ENCODE measurements around the gene NRXN3.

The NRXN3 gene

DNA sequence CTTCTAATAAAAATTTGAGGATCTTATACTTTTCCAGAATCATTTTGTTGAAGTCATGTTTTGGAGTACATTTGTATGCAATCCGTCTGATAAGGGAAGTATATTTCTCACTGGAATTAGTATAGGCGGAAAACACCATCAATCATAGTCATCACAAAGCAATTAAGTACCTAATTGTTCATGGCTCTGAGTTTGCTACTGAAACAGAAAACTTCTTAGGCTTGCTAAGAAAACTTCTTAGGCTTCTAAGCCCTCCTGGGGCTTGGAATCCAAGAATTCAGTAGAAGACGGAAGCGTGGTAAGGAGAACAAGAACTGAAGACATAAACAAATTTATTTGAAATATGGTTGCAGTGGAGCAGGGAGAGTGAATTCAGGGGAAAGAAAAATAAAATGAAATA is 1404.9 kb downstream of the NRXN3 start:
- DNase-seq: no peak

DNA sequence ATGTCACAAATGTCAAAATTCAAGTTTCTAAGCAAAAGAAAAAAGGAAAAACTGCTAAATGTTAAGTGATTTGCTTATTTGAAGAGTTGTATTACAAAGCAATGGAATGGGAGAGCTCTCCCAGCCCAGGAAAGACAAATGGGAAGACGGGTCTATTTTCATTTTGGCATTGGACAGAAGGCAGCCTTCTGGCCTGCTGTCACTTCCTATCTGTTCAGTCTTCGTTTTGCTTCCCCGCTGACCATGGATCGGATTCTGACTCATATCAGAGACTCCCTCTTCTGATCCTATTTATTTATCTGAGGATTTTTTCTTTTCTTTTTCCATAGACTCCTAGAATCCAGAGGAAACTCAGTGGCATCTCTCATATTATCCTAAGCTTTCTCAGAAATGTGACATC is 1406.3 kb downstream of the NRXN3 start:
- no peak for DNase-seq

DNA sequence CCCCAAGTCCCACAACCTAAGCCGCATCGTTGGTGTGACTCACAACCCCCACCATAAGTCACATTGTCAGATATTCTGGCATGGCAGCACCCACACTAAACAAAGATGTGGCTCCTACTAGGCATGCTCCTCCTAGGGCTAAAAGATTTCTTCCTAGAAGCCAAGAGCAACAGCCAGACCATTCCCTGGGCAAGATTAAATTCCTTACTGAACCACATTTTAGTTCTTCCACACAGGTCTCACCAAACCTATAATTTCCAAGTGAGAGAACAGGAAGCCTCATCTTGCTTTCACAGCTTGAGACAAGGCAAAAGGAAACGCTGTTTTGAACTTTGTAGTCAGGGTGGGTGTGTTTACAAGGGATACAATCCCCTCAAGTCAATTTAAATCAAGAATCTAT is 1408.3 kb downstream of the NRXN3 start:
- DNase-seq: no peak

DNA sequence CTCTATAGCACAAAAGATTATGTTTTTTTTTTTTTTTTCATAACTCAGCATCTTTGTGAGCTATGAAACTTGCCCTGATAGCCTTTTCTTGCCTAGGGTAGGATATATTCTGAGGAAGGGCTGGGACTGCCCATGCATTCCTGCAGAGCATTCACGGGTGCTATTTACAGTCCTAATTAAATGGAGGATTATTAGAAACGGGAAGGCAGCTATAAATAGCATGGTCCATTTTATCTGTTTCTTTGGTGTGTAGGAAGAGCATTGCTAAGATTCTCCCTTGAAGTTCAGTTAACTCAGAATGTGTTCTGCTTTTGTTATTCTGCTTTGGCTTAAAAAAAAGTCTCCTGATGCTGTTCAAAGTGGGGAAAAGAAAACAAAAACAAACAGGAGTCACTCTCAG is 1410.2 kb downstream of the NRXN3 start:
- no peak for DNase-seq

DNA sequence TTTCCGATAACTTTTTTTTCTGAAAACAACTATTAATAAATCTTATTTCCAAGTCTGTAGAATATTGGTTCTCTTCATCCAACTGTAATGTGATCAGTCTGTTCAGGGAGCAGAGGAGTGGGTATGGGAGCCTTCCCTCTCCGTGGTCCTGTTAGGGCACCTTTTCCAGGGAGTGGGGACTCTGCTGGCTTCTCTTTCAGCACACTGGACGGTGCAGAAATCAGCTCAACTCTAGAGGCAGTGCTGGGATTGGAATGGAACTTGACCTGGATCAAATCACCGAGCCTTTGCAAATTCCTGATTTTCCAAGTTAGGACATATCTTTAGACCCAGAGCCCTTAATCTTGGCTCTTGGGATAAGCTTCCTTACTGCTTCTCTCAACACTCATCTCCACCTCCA is 1410.7 kb downstream of the NRXN3 start:
- no peak for DNase-seq

DNA sequence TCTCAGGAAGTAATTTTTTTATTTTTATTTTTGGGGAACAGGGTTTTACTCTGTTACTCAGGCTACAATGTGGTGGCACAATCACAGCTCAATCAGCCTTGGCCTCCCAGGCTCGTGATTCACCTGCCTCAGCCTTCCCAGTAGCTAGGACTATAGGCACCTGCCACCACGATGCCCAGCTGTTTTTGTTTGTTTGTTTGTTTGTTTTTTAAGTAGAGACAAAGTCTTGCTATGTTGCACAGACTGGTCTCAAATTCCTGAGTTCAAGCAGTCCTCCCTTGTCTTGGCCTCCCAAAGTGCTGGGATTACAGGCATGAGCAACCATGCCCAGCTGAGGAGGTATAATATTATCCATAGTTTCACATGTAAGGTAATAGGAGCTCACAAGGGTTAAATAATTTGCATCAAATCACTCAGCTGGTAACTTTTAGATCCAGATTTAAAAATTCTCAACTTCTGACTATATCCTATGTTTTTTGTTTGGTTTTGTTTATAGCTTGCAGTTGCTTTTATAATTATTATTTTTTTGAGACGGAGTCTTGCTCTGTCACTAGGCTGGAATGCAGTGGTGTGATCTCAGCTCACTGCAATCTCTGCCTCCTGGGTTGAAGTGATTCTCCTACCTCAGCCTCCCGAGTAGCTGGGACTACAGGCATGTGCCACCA is 1411.9 kb downstream of the NRXN3 start:
- no peak for DNase-seq

DNA sequence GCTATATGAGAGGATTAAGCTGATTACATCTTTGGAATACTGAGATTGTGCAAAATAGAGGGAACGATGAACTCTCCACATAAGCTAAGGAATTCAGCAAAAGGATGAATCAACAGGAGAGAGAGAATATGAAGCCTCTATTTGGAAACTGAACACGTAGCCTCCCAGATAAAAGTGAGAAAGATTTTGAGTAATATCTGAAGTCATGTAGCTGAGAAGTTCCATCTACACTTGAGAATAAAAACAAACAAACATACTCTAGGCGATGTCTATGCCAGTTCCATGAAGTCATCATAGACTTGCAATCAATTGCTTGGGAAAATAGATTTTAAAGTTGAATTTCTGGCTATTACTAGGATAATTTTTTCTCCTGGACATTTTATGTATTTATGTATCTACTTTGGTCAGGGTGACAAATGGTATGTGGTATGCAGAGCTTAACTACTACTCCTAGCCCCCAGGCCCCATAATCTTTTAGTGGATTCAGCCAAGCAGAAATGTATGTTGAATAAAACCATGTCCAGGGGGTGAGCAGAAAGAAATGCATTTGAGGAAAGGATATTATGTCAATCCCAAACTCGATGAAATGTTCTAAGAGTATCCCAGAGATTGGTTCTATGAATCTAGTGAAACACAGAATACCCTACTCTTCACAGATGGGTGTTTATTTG is 1413.7 kb downstream of the NRXN3 start:
- no peak for DNase-seq

DNA sequence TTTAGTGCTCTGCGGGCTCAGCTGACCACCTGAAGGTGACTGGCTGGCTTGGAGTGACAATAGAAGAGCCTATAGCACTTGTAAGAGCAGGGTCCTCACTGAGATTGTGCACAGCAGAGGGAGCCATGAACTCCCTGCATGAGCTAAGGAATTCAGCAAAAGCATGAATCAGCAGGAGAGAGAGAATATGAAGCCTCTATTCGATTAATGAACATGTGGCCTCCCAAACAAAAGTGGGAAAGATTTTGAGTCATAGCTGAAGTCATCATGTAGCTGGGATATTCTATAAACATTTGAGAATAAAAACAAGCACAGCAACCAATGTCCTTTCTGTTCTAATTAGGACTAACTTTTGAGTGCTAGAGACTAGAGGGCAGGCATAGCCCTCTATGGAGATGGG is 1414.5 kb downstream of the NRXN3 start:
- DNase-seq: no peak

DNA sequence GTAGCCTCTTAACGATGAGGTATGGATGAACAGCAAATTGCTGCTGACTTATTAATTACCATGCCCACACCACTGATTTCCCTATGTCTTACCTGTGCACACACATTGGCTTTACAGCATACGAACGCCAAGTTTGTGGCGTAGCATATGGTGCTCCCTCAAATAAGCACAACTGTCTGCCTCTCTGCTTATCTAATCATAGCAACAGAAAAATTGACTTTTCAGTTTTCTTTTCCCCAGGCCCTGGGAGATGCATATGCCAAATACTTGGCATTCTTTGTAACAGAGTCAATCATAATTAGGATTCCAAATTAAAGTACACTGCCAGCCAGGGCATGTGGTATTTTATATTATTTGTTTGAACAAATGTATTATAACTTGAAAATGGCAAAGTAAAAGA is 1415.7 kb downstream of the NRXN3 start:
- no peak for DNase-seq

DNA sequence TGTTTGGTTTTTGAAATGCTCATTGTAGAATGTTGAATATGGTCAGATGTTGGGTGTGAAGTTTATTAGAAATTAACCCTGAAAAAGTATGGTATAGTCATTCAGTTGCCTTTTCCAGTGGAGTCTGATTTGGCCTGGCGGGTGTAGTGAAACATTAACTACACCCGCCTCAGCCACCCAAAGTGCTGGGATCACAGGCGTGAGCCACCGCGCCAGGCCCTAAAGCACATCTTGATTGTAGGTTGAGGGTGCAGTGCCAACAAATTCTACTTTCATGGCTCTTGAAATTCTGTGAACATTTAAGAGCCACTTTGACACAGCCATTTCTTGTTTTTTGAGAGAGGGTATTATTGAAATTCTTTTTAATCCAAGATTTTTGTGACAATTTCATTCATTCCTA is 1416.2 kb downstream of the NRXN3 start:
- no peak for DNase-seq

DNA sequence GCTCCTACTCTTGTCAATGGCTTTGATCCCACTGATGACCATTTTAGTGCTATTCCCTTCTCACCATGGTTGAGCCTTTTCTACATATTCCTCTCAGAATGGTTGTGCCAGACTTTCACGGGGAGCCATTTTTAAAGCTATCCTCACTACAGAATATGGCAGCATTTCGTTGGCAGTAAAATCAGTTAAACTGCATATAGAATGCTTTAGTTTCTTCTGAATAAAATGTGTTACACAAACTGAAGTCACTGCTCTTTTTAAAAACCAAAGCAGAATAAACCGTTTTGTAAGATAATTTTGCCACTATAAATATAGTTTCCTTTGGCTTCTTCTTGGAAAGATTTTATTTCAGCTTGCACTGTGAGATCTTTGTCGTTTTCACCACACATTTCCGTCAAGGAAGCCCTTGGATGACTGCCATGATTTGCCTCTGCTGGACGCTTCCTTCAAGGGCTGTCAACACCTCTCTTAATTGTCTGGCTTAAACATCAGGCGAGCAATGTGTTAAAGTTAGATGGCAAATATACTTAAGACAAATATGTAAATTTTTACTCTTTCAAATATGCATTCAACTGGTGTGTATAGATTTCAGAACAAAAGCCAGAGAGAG is 1416.9 kb downstream of the NRXN3 start:
- DNase-seq: no peak

DNA sequence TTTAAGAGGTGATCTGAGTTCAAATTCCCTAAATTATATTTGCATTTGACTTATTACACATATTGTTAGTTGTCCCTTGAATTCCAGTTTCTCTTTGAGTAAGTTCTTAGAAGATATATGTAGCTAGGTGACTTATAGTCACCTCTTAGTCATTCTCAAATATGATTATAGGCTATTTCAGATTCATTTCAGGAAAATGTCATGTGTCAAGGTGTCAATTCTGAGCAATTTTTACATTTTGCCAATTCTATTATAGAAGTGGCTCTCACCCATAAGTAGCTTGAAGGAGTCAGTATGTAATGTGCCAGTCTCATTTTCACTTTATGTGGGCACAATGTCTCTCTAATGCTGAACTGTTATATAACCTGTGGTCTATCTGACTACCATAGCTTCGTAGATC is 1417.7 kb downstream of the NRXN3 start:
- no peak for DNase-seq

DNA sequence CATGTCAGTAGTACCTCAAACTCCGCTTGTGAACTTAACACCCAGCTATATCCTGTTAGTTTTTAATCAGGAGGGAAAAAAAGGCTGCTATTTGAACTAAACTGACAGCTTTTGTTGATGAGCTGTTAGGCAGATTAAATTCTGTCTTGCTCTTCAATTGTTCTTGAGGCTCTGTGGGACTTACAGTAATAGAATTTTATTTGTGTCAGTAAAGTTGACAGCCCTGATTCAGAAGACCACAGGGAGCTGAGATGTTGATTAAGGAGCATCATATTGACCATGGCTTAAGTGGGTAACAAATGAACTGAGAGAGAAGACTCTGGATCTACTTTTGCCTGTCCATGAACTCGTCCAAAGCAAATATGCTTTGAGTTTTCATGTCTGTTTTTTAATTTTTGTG is 1418.2 kb downstream of the NRXN3 start:
- no peak for DNase-seq

DNA sequence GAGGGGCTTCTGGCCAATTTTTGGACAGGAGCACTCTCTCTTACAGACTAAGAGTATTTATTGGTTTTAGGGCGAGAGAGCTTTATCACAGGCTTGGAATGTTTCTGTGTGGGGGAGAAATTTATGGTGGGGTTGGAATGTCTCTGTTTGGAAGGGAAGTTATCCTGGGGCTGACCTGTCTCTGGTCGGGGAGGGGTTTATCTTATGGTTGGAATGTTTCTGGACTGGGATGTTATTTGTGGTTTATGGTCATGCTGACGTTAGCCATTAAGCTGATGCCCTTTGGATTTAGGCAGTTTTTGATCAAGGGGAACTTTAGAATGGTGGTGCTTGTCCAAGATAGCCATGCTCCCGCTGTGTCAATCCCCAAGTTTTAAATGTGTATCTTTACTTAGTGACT is 1426.4 kb downstream of the NRXN3 start:
- no peak for DNase-seq

DNA sequence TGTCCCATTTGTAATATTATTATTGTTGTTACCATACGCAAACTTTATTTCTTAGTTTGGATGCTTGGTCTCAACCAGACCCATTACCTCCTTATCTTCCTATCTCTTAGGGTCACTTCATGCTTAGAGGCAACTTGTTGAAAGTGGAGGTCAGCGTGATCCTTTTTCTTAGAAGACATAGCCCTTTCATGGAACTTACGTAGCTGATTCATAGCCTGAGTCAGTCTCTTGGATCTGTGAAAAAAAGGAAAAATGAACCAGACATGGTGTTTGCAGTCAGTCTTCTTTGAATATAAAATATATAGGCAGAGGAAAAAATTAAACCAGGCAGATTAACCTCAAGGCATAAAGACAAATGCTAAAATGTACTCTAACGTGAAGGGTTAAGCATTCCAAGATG is 1427.4 kb downstream of the NRXN3 start:
- no peak for DNase-seq

DNA sequence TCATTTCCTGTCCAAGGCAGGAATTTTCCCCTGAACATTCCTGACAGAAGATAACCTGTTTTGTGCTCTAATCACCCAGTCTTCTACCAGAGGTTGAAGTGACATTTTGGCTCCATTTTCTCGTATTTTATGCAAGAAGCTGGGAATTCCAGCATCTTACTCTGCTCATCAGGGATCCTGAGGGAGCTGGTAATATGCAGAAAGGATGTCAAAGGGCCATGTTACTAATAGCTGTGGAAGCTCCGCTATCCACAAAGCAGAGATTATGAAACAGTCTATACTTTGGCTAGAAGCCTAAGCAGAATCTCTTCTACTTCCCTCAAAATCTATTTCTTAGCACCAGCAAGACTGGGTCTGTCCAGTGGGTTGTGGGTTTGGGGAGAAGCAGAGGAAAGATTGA is 1428.2 kb downstream of the NRXN3 start:
- DNase-seq: no peak

DNA sequence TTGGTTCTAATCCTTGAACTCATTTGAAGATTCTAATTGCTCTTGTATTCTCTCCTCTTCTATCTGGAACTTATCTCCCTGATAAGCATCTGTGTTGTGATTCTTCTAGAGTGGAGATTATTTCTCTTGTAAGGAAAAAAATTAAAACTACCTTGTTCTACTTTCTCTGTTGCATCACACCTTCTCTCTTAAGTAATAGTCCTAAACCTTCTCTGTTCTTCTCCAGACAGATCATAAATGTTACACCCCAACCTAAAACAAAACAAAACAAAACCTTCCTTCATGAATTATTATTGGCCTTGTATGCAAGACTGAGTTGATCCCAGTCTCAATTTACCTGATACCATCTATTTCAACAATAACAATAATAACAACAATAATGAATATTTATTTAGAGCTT is 1429.1 kb downstream of the NRXN3 start:
- no peak for DNase-seq

DNA sequence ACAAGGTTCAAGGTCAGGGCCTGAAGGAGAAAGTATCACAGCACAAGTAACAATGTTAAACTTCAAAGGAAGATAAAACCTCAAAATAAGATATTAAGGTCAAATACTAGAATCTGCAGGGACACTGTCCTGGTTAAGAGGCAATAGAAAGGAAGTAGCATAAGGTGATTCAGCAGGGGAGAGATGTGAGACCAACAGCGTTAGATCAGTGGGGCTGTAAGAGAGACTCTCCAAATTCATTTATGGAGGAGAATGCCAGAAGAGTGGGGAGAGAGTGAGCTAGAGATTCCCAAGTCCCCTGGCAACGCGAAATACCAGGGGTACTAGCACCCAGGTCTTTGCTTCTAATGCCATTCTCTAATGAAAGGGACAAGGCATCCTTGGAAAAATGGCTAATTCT is 1430.2 kb downstream of the NRXN3 start:
- no peak for DNase-seq

DNA sequence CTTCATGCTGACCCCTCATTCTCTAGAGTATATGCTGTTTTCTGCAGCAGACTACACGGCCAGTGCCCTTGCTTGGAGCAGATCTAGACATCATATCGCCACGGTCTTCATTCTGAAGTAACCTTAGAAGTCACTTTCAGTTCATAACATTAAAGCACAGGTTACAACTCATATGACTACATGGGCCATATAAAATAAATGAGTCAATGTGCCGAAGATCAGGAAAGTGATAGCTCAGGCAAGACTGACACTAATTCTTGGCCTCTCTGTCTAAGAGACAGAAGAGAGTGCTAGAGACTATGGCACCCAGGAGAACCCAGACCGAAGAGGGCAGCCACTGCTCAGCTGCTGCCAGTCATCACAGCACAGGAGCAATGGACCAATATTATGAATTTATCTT is 1431.4 kb downstream of the NRXN3 start:
- no peak for DNase-seq

DNA sequence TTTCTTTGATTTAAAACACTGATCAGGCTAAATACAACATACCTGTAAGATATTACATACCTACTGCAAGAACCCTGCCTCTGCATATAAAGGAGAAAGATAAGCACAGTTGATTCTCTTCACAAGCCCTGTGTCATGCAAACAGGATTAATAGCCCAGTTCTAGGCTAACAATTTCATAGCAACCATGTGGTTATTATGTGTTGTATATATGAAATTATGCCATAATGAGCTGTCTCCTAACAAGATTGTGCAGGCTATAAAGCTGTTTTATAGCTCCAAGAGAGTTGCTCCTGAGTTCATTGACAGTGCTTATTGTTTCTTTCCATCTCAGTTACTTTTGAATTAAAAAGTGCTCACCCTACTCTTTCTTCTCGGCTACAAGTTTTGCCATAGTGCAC is 1431.9 kb downstream of the NRXN3 start:
- DNase-seq: no peak

DNA sequence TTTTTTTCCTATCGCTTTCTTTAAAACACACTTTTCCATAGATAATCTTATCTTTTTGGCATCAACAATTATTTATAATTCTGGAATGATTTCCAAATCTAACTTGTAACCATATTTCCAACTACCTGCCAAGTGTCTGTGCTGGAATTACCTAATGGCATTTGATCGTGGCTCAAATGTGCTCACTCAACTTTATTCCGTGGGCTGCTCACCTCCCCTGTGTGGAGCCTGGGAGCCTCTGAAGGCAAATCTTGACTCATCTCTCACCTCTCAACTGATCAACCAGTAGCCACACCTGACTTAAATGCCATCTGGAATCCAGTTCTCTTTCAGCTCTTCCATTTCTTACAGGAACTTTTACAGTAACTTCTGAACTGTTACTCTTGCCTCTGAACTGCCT is 1432.6 kb downstream of the NRXN3 start:
- no peak for DNase-seq

DNA sequence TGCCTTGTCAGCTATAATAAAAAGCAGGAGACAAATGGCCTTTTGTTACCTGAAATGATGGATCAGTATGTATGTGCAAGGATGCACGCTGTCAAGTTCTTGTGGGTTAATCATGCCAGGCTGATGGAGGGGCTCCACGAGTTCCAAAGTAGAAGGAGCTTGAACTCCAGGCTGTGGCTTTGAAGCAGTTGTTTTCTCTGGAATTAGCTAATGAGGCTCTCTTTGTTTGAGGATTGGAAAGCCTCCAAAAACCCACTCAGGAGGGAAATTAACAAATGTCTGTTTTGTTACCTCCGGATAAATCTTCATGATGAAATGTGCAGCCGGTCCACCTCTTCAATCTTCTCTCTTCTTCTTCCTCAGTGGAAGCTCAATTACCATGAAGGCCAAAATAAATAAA is 1435.7 kb downstream of the NRXN3 start:
- DNase-seq: no peak

DNA sequence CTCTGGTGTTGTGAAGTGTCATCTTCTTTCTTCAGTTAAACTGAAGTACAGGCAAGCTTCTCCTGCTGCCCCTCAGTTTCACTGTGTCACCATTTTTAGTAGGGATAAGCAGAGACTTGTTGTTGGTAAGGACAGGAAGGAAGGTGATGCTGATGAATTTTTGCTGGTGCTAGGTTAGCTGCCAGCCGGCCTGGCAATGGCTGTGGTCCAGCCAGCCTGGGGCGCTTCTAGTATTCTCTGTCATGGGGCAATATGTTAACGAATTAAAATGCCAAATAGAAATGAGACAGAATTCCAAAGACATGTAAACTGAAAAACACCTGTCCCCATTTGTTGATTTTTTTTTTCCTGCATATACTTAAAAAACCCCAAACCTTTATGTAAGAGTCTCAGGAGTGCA is 1438.3 kb downstream of the NRXN3 start:
- DNase-seq: no peak

DNA sequence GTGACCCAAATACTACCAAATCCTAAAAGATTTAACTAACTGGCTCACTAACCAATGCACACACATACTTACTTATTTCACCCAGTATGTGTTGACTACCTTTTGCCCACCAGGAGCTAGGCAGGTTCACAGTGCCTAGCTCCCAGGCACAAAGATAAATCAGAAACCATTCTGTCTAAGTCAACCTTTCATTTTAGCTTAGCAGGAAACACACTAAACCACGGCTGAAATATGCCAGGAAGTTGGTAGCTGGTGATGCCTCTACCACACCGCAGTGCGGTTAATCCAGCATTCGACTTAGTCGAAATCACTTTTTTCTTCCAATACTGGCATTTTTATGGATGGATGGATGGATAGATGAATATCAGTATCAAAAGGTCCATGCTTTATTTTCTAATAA is 1443.5 kb downstream of the NRXN3 start:
- DNase-seq: no peak

DNA sequence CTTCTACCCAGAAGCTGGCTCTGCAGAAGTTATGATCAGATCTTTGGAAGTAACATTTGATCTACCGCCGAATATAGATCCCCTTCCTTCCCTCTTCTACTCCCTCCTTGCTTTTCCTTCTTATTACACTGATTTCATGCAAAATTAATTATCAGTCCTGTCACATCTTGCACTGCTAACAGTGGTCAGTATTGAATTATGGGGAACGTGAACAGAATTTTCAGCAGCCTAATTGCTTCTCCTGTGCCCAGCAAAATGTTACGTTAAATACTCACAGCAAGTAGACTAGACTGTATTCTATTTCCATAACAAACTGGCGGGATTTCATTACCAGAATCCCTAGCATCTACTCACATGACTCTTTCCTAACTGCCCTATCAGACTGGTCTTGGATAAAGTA is 1444.3 kb downstream of the NRXN3 start:
- DNase-seq: no peak
